HG02852 (cell line): ENCODE measurements around the gene SMYD3.
"Not testable (repeated sequence)": the region's sequence is repeated elsewhere in the genome, so short reads cannot be mapped to it uniquely, and the experiment has no call there.

ENCODE experiments used
- ATAC-seq: cut with Tn5 transposase; IDR thresholded peaks from one replicate; pipeline ENCODE4 v1.9.1; 2021; ENCODE audit warnings: mild to moderate bottlenecking, moderate library complexity; ENCODE audit not compliant: unreplicated experiment

Gene SMYD3

DNA sequence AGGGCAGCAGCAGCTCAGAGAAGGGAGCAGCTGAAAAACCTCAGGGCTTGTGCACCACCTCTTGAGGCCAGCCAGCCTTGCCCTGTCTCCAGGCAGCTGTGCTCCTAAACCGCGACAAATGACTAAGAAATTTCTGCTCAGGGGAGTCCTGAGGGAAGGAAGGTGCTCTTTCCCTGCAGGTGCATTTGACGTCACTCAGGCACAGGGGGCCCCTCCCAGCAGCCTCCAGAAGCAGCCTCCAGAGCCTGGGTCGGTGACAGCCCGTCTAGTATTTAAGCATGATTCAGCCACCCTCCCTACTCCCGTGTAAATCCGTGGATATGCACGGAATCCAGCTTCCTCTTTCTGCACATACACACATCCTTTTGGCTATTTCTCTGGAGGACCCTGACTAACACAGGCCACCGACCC, 791.8 kb downstream of the SMYD3 start:
- no peak for ATAC-seq

DNA sequence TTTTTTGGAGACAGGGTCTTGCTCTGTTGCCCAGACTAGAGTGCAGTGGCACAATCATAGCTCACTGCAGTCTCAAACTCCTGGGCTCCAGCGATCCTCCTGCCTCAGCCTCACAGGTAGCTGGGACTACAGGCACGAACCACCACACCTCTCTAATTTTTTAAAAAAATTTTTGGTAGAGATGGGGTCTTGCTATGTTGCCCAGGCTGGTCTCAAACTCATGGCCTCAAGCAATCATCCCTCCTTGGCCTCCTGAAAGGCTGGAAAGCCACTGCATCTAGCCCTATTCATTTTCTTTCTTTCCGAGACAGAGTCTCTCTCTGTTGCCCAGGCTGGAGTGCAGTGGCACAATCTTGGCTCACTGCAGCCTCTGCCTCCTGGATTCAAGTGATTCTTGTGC, 793.1 kb downstream of the SMYD3 start:
- ATAC-seq = not testable (repeated sequence)

DNA sequence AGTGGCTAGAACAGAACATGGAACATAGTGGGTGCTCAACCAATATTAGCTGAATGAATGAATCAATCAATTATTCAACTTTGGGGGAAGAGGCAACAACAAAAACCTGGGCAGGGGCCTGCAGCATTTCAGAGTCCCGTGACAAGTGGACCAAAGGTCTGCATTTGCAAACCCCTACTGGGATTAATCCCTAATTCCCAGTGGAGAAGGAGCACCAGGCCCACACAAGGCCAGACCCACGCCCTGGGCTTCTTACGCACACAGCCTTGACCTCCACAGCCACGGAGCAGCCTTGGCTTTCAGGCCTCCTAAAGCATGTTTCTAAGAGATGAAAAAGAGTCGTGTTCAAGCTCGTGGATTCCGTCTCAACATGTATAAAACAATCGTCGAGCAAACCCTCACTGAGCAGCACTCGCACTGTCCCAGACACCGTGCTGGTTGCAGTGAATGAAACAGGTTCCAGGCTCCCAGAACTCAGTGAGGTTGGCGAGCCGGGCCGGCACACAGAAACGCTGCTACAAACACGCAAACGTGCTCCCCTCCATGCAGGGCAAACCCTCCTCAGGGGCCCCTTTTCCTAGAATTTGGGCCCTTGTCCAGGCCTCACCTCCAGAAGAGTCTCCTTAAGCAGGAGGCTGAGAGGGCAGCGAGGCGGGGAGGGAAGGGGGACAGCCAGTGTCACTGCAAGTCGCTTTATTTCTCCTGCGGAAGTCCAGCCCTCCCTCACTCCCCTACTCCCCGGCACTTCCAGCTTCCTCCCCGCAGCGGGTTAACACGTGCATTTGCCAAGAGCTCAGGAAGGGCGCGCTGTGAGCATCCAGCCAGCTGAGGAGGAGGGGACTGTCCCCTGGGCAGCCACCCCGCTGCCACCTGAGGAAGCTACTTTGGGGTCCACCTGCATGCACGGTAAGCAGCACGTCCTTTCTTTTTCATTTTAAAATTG, 795.8 kb downstream of the SMYD3 start:
- ATAC-seq = no peak

DNA sequence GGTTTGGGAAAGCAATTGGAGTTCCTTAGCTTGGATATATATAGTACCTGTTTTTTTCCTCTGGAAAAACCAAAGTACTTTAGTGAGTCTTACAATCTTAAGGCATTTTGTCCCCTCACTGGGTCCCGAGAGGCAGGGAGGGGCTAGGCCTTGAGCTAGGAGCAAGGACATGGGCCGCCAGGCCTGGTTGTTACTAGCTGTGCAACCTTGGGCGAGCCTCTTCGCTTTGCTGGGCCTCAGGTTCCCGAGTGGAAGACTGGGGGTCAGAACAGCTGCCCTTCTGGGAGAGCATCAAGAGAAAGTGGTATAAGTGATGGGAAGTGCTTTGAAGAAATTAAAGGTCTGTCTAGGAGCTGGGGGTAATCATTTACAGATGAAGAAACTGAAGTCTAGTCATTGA, 799.1 kb downstream of the SMYD3 start:
- no peak for ATAC-seq

DNA sequence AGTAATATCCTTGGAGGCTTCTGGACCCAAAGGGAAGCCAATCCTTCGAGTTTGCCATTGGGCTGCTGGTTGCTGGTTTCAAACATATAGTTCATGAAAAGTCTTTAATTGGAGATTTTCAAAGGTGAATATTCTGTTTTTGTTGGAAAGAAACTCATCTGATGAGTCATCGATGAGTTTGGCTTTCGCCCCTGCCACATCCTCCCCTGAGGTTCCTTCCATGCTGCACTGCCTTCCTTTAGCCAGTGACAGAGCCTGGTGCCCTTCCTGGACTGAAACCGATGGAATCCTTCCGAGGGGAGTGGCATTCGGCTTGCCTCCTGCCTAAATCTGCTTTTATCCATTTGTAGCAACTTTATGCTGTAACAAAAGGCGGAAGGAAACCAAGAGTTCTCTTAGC, 802.3 kb downstream of the SMYD3 start:
- ATAC-seq = no peak

DNA sequence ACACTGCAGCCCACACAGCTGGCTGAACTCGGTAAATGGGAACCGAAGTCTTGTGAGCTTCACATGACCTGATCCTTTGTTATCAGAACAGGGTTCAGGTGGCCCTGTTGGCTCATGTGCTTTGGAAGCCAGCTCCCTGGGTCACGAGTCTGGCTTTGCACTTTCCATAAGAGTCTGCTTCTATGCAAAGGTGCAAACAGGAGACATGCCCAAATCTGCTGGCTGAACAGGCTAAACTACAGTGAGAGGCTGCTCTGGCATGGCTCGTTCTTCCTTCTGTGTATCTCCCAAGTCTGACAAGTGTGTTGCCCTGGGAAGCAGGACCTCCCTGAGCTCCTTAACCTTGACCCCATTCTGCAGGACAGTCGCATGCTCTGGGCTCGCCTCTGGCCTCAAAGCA, 802.7 kb downstream of the SMYD3 start:
- ATAC-seq = no peak

DNA sequence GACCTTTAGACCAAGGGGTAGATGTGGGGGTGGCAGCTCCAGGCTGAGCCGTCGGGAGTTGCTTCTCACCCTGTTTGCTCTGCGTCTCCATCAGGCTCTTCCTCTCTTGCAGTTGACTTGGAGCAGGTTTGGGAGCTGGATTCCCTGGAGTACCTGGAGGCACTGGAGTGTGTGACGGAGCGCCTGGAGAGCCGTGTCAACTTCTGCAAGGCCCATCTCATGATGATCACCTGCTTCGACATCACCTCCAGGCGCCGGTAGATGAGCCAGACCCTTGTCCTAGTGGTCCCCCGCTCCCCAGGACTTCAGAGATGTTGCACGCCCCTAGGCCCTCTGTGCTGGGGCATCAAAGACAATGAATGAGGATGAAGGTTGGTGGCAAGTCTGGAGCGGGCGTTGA, 804.7 kb downstream of the SMYD3 start:
- ATAC-seq = no peak

DNA sequence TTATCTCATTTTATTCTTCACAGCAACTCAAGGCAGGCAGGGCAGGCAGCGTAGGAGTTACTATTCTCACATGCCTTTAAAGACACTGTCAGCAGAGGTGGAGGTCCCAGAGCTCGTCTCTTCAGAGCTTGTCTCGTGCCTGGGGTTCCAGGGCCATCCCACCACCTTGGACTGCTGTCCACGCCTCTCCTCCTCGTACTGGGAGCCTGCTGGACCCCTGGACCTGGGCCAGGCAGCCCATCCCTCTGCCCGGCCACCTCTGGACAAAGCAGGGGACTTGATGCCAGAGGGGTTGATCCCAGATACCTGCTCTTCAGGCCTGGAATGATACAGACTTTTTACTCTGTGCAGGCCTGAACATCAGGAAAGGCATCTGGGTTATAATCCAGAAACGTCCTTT, 805.4 kb downstream of the SMYD3 start:
- ATAC-seq = no peak

DNA sequence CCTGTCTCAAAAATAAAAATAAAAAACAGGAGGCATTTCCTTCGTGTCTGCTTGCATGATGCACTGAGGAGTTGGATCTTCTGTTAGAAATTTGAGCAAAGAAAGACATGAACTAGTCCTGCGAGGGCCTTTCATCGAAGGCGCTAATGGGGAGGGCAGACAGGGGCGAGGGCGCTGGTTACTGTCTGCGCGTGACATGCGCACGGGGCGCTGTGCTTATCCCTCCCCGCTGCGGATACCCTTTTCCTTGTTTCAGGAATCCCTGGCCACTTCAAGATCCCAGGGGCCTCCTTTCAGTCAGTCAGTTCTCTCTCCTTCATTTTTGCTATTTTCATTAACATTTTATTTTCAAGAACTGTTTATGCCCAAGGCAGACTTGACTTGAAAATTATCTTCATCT, 806.4 kb downstream of the SMYD3 start:
- ATAC-seq = no peak
